NCI-H345 treated with DMSO at 0.1 percent for 48 hours (cell line): ENCODE data around the gene SHROOM3.

Experiments
- DNase-seq: peaks from one replicate; lab custom pipeline; 2025; ENCODE audit not compliant: unreplicated experiment; lab: John Stamatoyannopoulos, UW

Gene SHROOM3

DNA sequence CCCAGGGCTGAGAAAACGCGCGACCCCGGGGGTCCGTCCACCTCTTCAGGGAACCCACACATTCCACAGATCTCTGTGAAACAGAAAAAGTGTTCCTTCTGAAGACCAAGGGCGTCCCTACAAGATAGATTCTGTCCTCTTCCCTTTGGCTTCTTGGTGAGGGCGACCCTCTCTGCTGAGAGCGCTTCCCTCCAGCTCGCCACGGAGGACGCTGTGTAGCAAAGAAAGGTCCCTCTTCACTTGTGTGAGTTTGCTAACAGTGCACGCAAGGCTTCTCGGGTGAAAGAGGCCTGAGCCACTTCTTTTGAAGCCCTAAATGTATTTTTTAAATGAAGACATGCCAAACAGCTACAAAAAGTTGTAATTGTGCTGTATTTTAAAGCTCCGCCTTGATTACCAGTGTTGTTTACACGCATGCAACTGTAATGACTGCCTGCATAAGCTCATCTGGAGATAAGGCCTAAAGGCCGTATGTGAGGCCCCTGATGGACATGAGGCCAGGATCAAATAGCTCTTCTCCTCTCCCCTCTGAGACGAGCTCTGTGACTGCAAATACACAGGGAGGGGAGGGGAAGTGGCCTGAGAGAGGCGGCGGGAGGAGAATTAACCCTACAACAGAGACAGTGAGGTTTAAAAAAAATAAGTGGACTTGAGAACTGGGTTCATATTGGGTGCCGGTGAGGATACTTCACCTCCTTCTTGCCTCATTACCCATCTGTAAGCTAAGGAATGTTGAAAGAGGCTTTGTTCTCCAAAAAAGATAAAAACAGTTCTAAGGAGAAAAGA lies 367.4 kb downstream of the SHROOM3 start:
- DNase-seq = no peak

DNA sequence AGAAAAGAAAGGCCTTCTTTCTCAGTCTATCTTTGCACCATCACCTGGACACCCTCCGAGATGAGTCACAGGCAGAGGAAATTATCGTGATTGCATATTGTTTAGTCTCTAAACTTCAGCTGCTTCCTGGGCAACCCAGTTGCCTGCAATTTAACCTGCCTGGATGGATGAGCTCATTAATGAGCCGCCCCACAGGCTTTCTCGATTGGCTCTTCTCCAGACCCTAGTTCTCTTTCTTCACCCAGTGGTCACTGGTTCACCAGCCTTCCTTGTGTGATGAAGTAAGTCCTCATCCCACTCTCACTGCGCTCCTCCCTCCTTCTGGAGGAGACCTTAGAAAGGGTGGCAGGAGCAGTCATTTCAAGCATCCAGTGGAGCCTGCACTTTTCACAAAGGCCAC lies 368.5 kb downstream of the SHROOM3 start:
- DNase-seq = no peak

DNA sequence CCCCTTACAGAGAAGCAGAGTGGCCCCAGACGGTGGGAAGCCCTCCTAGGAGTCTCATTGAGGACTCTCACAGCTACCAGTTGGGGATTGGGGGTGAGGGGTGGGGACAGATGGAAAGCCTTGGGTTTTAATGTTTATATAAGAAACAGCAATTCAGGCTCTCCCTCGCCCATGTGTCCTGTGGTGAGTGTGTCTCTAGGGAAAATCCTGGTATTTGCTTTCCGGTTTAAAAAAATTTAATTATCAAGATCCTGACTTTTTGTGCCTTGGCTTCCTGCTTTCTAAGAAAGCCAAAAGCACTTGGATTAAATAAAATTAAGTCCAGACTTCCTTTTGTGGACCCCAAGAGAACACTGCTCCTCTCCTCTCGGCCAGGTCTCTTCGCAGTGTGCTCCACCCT lies 369.1 kb downstream of the SHROOM3 start:
- DNase-seq = no peak

DNA sequence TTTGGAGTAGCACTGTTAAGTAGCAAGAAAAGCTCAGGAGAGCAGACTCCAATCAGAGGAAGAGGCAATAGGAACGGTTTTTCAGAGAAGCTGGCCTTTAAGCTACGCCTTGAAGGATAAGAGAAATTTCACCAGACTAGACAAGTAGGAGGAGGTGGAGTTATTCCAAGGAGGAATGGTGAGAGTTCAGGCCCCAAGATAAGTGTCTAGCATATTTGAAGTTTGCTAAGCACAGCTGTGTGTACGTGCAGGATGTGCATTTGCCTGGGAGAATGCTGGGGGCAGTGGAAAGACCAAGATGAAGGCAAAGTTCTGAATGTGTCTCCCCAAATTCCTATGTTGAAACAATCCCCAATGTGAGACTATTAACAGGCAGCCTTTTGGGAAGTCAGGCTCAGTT lies 371.3 kb downstream of the SHROOM3 start:
- DNase-seq = no peak

DNA sequence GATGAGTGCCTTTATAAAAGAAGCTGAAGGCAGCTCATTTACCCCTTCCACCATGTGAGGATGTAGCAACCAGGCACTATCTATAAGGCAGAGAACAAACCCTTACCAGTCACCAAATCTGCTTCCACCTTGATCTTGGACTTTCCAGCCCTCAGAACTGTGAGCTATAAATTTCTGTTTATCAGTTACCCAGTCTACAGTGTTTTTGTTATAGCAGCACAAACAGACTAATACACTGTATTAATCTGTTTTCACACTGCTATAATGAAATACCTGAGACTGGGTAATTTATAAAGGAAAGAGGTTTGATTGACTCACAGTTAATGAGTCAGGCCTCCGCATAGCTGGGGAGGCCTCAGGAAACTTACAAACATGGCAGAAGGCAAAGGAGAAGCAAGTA lies 371.7 kb downstream of the SHROOM3 start:
- no peak for DNase-seq

DNA sequence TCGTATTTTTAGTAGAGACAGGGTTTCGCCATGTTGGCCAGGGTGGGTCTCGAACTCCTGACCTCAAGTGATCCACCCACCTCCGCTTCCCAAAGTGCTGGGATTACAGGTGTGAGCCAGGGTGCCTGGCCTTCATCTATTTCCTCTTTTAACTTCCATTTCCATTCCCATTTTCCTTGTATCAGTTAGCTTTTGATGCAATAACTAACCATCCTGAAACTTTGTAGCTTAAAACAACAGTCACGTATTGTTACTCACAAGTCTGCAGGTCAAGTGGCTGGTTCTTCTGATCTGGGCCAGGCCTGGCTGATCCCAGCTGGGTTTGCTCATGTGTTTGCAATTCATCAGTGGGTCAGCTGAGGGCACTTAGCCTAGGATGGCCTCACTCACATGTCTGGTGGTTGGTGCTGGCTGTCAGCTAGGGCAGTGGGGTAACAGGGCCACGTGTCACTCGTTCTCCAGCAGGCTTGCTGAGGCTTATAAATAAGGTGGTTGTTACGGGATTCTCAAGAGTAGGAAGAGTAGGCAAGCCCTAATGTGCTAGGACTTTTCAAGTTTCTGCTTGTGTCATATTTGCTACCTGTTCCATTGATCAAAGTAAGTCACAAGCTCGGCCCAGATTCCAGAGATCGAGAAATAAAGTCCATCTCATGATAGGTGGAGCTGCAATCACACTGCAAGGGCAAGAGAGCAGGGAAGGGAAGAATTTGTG lies 374.7 kb downstream of the SHROOM3 start:
- DNase-seq = no peak

DNA sequence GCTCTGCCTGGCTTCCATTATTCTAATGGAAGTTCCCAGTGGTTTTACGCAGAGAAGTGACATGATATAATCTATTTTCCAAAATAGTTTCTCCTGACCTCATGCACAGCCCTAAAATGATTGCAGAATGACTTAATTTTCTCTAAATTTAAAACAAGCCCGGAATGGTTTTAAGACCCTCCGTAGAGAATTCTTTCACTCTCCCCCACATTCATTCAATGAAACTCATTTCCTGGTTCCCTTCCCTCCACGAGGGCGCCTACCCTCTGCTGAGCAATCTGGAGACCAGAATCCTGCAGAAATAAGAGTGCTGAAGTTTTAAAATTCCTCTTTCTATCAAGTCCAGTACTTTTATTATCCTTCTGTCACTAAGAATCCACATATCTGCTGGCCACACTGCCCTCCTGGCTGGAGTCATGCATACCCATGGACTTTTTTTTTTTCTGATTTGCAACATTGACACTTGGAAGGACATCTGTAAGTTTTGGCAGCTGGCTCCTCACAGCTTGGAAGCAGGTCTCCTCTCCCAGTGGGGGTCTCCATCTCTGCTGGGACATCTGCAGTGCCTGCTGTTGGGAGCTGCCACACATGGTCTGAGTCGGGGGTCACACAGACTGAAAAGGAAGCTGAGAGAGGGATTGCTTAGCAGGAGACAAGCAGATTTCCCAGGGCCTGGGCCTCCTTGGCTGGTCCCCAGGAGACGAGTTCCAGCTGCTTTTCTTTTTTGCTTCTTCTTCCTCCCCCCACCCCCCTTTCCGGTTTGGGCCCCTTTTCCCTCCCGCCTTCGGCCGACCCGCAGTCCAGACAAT lies 376.8 kb downstream of the SHROOM3 start:
- DNase-seq = no peak

DNA sequence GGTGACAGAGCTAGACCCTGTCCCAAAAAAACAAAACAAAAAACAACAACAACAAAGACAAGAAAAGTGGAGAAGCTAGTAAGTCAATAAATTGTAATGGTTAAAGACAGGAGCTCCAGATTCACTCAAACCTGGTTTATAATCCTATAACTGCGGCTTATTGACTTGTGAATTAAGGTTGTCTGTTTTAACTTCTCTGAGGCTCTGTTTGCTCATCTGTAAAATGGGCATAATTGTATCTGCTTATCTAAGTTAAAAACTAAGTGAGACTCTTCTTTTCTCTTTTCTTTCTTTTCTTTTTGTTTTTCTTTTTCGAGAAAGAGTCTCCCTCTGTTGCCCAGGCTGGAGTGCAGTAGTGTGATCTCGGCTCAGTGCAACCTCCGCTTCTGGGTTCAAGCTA lies 378.0 kb downstream of the SHROOM3 start:
- no peak for DNase-seq

DNA sequence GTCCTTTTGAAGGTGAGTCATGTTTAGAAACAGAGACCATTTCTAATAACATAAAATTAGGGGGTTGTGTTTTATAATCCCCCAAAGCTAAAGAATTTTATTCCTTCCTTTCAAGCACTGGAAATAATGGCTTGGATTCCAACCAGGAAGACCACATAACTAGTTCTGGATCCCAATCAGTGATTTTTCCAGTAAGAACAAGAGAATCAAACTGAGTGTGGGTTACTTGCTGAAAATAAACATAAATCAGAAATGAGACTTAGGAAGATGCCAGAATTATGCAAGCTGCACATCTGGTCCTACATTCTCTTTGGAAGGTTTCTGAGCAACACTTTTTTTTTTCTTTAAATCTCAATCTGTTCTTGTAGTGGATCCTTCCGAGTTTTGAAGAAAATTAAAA lies 386.6 kb downstream of the SHROOM3 start:
- no peak for DNase-seq

DNA sequence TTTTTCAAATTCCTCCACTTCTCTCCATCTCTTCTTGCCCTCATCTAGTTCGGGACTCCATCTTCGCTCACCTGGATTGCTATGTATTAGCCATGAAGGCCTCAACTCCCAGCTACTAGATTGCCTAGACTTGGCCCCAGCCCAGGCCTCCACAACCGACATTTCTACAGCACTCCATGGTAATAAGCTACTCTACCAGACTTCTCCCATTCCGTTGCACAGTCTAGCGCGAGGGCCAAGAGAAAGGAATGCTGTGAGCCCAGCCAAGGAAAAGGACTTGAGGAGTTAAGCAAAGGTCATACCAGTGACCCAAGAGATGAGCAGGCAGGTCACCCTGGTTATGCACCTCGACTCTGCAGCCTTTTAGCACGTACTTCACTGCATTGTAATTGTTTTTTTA lies 387.3 kb downstream of the SHROOM3 start:
- no peak for DNase-seq

DNA sequence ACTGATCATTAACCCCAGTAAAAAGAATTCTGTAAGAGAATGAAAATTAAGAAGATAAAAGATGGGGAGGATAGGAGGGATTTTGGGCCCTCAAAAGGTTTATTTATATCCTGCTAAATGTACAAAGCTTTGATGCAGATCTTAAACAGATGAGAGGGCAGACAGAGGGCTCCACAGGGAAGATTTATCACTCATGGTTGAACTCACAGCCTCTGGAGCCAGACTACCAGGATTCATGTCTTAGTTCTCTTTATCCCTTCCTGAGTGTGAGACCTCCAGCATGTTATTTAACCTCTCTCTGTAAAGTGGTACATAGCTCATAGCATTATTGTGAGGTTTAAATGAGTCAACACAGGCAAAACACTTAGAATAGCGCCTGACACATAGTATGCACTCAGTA lies 388.5 kb downstream of the SHROOM3 start:
- no peak for DNase-seq

DNA sequence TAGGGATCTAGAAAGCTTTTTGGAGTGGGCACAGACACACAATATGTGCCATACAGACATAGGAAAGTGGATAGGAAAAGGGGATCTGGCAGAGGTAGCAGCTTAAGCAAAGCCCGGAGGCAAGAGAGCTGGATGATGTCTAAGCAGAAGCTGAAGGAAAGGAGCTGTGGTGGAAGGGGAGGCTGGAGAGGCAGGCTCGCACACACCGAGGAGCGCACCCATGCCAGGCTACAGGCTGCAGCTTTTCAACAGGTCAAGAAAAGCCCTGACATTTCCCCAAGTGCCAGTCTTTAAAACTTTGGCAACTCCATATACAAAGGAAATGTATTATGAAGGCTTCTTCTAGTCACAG lies 395.6 kb downstream of the SHROOM3 start:
- no peak for DNase-seq

DNA sequence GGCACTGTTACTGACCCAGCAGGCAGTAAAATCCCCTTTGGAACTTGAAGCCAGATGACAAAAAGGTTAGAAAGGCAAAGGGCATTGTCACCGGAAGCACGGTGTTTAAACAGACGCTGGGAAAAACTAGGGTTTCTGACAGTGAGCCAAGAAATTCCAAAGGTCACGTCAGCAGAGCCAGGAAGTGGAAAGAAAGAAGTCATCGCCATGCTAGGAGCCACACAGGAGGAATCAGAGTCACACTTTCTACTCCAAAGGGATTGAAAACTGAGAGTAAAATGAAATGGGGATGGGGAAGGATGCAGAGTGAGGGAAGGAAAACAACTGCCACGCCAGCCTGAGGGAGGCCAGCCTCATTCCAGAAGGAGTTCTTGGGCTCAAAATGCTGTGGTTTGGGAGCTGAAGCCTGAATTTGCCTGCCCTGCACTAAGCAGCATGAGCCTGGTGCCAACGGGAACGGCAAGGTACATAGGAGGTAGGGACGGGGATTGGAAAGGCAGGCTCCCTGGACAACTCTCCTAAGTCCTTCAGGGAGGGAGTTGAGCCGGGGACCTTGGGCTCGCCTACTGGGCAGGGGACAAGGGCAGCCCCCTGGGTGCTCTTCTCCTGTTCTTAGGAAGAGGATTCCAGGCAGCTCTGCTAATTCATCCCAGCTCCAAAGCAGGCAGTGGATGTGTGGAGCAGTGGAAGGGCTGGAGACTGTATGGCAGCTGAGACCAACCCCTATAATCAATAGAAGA lies 396.1 kb downstream of the SHROOM3 start:
- DNase-seq = no peak

DNA sequence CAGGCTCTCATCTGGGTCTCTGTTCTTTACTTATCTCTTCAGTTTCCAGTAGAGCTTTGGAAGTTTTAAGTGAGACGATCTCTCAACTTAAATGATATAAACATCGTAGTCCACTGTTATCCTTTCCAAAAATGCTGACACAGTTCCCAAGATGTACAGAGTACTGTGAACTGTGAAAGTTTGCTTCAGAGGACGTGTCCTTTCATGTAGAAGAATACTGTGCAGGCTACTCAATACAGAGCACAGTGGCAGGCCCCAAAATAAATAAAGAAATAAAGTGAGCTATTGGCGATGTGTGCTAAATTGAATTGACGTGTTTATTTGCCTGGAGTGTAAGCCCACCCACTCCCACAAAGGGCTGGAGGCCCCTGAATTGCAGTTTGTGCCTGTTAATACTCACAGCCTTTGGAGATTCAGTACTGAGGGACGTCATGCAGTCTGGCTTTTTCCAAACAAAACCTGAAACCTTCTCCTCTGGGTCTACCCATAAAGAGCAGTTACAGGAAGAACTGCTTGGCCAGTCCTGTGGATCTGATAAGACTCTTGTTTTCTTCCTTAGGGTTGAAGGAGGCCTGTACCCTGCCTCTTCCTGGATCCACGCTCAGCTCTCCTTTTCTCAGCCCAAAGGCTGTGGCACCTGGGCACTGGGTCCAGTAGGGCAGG lies 396.8 kb downstream of the SHROOM3 start:
- DNase-seq = no peak
